GM18508 (cell line): Measurements from ENCODE around the gene B4GALNT4.
"Not testable (repeated sequence)": the region's sequence is repeated elsewhere in the genome, so short reads cannot be mapped to it uniquely, and the experiment has no call there.

ENCODE experiments used
- ATAC-seq: cut with Tn5 transposase; IDR thresholded peaks from one replicate; pipeline ENCODE4 v1.9.1; 2021; ENCODE audit warnings: moderate number of reproducible peaks; ENCODE audit not compliant: insufficient read depth, unreplicated experiment

Gene B4GALNT4

DNA sequence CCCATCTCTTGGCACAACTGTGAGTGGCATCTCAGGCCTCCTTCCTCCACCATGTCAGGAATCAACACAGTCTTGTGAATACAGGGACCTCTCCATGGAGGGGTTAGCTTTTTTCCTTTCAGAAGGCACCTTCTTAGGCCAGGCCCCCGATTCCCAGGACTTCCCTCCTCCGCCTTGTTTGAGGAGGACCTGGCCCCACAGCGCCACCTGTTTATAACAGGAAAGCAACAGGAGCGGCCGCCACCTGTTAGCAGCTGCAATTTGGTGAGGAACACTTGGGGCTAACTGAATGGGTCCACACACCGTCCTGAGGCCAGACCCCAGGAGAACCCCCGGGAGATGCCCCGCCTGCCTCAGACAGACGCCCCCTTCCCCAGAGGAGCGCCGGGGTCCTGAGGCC lies 20.9 kb downstream of the B4GALNT4 start:
- ATAC-seq: no peak

DNA sequence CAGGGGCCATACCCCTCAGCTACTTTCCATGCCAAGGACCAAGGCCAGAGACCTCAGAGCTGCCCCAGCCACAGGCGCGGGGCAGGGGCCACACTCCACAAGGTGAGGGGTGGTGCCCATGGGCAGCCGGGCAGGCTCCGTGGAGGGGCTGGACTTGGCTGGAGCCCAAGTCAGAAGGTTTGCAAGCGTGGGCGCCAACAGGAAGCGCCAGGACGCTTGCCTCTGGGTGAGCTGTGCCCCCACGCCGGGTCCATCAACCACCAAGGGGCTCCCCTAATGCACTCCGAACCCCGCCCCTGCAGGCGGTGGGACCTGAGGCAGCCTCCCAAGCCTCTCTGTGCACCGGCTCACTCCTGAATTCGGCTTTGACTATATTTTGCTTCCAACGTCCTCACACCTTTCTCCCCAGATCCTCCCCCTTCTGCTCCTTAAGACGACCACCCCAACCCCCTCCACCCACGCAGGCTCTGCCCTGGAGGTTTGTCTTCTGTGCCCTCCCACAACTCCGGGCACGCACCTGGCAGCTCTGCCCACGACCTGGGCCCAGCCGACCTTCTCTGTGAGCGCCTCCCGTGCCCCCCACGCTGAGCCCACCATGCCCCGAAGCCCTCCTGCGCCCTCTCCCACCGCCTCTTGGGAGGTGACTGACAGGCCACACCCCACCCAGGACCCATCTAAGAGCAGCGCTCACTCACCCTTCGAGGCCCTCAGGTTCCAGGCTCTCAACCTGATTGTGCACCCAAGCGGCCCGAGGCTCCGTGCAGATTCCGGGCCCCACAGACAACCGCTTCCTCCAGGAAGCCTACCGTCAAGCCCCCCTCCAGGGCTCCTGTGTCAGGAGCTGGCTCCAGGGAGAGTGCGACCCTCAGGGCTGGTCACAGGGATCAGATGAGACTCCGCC lies 22.1 kb downstream of the B4GALNT4 start:
- ATAC-seq: no peak

DNA sequence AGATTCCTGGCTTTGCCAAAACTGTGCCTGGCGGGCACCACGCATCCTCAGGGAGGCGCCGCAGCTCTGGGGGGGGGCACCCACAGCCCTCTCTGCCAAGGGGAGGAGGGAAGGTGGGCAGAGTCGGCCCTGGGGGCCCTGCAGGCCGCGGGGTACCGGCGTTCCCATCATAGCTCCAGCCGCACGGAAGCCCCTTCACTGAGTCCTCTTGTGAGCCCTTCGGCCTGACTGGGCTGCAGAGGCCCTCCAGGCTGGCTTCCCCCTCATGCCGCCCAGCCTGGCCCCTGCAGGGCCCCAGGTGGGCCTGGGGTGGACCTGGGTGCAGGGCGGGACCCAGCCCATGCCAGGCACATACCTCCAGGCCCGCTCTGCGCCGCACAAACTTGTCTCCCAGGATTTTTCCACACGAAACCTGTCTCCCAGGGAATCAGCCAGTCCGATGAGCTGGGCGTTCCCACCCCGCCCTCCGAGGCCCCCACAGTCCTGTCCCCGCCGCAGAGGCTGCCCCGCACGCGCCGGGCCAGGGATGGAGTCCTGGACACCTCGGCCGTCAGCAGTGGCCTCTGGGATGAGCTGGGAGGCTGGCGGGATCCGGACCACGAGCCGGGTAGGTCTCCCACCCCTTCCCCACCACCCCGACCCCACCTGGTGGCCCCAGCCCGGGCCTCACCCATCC lies 22.9 kb downstream of the B4GALNT4 start:
- ATAC-seq: no peak

DNA sequence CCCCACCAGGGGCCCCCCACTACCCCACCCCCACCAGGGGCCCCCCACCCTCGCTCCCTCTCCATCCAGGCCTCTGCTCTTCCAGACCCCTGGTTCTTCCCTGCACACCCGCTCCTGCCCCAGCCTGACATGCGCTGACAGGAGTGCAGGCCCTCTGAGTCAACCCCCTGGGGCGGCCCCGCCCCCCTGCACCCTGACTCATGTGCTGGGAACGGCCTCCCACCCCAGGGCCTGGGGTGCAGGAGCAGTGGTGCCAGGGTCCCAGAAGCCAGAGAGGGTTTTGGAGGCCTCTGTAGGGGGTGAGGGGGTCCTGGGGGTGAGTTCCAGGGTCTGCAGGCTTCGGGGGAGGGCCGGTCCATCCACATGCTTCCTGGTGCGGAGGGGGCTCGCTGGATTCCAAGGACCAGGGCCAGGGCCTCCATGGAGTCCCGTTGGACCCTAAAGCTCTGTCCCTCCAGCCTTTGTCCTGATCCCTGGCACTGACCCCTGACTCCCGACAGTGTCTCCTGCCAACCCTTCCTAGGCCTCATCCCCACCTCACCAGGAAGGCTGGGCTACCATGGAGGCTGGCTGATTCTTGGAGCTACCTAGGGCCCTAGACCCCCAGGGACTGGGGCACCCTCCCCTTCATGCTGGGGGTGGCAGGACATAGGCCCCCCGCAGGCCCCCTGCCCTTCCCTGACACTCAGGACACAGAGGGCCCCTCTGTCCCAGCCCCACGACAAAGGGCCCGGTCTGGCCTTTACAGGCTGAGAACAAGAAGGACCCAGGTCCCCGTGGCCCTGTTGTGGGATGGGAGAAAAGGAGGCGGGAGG lies 24.1 kb downstream of the B4GALNT4 start:
- ATAC-seq: no peak

DNA sequence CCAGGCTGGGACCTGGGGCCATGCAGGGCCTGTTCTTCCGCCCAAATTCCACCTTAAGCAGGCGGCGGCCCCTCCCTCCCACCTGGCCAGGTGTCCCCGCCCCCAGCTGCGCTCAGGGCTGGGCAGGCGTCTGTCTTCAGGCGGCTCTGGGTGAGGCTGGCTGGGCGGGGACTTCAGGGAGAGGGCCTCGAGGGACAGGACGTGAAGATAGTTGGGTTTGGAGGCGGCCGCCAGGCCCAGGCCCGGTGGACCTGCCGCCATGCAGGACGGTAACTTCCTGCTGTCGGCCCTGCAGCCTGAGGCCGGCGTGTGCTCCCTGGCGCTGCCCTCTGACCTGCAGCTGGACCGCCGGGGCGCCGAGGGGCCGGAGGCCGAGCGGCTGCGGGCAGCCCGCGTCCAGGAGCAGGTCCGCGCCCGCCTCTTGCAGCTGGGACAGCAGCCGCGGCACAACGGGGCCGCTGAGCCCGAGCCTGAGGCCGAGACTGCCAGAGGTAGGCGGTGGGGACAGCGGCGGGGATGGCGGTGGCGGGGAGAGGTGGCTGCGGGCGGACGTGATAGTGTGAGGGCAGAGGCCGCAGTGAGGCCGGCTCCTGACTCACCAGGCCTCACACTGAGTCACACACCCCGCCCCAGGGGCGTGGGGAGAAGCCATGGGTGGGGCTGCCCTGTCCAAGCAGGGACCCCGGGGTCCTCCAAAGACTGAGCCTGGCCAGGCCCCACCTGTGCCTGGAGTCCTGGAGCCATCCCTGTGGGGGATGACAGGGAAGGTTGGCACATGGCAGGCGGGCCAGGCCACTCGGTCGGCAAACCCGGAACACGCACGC lies 24.9 kb downstream of the B4GALNT4 start, which contains the start of gene PKP3:
TSS of gene PKP3 (plus strand) at position 176 of the 824 bp plus-strand sequence. CDS start at position 260, 84 bp downstream.
- ATAC-seq: no peak

DNA sequence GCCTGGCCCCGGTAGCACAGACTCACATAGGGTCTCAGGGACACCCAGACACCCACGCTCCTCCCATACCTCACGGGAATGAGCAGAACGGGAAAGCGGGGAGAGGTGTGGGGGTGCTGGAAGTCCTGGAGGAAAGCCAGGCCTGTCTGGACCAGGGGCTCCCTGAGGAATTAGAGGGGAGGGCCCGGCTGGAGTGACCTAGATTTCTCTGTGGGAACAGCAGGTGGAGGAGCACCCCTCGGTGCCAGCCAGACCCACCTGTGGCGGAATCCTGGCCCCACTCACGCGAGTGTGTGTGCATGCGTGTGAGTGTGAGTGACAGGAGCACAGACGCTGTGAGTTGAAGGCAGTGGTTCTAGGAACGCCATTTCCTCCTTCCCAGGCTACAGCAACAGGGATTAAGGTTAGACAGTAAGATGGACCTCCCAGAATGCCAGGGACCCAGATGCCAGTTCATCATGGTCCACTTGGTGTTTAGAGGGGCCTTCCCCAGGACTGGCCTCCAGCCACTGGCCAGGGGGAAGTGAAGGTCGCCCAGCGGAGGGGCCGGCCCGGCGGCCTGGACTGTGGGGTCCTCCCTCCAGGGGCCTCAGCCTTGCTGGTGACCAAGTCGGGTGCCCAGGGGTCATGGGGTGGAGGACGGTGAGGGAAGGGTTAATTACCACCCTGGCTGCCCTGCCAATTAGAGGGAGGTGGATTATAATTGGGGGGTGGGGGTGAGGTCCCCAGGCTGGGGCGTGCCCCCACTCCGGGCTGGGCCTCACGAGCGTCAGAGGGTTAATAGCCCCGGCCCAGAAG lies 25.8 kb downstream of the B4GALNT4 start:
- ATAC-seq: no peak

DNA sequence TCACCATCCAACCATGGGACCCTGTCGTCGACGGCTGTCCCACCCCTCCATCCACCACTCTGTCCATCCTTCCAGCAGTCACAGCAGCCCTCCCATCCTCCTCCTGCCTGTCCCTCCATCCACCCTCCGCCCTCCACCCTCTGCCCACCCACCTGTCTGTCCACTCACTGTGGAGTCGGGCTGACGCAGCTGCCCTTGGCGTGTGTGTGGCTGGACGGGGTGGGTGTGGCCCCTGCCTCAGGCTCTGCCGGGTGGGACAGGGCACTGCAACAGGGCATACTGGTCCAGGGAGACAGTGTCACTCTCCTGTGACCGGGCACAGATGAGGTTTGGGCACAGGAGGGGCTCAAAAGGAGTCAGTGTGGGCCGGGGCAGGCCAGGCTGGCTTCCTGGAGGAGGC lies 26.6 kb downstream of the B4GALNT4 start:
- ATAC-seq: no peak

DNA sequence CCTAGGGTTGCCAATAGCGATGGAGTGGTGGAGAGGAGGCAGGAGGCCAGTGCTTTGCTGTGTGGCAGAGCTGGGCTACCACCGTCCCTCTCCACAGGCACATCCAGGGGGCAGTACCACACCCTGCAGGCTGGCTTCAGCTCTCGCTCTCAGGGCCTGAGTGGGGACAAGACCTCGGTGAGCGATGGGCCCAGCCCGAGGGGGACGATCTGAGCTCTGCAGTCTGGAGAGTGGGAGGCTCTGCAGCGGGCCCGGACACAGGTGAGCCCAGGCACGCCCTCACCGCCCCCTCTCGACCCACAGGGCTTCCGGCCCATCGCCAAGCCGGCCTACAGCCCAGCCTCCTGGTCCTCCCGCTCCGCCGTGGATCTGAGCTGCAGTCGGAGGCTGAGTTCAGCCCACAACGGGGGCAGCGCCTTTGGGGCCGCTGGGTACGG lies 27.2 kb downstream of the B4GALNT4 start:
- ATAC-seq: no peak

DNA sequence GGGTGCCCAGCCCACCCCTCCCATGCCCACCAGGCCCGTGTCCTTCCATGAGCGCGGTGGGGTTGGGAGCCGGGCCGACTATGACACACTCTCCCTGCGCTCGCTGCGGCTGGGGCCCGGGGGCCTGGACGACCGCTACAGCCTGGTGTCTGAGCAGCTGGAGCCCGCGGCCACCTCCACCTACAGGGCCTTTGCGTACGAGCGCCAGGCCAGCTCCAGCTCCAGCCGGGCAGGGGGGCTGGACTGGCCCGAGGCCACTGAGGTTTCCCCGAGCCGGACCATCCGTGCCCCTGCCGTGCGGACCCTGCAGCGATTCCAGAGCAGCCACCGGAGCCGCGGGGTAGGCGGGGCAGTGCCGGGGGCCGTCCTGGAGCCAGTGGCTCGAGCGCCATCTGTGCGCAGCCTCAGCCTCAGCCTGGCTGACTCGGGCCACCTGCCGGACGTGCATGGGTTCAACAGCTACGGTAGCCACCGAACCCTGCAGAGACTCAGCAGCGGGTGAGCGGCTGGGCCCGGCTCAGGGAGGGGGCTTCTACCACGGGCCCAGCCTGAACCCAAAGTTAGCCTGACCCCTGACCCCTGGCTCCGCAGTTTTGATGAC lies 27.7 kb downstream of the B4GALNT4 start:
- no peak for ATAC-seq

DNA sequence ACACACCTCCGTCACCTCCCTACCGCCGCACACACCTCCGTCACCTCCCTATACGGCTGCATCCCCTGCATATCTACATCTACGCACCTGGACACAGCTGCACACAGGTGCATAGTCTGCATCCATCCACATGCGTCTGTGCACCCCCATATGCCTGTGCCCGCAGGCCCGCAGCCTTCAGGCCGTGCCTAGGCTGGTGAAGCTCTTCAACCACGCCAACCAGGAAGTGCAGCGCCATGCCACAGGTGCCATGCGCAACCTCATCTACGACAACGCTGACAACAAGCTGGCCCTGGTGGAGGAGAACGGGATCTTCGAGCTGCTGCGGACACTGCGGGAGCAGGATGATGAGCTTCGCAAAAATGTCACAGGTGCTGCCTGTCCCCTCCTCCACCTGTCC lies 29.5 kb downstream of the B4GALNT4 start:
- ATAC-seq: no peak

DNA sequence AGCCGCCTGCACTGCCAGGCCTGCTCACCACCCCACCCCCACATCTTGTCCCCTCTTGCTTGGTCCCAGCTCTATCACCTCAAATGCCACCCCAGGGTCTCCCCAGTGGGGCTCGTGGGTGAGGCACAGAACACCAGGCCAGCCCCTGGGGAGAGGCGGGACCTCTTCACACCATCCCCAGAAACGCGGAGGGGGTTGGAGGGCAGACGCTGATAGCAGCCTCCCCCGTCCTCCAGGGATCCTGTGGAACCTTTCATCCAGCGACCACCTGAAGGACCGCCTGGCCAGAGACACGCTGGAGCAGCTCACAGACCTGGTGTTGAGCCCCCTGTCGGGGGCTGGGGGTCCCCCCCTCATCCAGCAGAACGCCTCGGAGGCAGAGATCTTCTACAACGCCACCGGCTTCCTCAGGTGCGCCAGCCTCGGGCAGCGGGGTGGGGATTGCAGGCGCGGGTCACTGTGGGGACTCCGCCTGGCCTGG lies 30.5 kb downstream of the B4GALNT4 start:
- no peak for ATAC-seq

DNA sequence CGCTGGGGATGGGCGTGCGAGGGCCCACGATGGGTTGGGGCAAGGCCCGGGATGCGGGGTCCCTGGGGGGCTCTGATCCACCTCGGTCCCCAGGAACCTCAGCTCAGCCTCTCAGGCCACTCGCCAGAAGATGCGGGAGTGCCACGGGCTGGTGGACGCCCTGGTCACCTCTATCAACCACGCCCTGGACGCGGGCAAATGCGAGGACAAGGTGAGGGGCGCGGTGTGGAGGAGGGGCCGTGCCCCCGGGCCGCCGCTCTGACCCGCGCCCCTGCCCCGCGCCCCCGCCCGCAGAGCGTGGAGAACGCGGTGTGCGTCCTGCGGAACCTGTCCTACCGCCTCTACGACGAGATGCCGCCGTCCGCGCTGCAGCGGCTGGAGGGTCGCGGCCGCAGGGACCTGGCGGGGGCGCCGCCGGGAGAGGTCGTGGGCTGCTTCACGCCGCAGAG lies 31.0 kb downstream of the B4GALNT4 start:
- no peak for ATAC-seq

DNA sequence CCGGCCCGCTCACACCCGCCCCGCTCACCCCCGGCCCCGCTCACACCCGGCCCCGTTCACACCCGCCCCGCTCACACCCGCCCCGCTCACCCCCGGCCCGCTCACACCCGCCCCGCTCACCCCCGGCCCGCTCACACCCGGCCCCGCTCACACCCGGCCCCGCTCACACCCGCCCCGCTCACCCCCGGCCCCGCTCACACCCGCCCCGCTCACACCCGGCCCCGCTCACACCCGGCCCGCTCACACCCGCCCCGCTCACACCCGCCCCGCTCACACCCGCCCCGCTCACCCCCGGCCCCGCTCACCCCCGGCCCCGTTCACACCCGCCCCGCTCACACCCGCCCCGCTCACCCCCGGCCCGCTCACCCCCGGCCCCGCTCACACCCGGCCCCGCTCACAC lies 31.9 kb downstream of the B4GALNT4 start:
- not testable (repeated sequence) for ATAC-seq

DNA sequence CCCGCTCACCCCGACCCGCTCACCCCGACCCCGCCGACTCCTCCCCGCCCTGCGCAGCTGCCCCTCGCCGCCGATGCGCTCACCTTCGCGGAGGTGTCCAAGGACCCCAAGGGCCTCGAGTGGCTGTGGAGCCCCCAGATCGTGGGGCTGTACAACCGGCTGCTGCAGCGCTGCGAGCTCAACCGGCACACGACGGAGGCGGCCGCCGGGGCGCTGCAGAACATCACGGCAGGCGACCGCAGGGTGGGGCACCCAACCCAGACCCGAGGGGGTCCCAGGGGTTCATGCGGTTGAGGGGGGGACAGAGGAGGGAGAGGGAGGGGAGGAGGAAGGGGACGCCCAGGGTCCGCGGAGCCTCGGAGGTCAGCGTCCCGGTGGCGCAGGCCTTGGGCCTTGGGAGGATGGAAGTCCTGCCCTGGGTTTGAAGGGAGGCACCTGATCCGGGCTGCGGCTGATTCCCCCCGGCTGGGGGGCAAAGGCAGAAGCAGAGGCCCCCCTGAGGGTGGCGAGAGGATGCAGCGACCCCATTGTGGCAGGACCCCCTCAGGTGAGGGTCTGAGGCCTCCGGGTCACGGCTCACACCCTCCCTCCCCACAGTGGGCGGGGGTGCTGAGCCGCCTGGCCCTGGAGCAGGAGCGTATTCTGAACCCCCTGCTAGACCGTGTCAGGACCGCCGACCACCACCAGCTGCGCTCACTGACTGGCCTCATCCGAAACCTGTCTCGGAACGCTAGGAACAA lies 33.9 kb downstream of the B4GALNT4 start:
- ATAC-seq: no peak

DNA sequence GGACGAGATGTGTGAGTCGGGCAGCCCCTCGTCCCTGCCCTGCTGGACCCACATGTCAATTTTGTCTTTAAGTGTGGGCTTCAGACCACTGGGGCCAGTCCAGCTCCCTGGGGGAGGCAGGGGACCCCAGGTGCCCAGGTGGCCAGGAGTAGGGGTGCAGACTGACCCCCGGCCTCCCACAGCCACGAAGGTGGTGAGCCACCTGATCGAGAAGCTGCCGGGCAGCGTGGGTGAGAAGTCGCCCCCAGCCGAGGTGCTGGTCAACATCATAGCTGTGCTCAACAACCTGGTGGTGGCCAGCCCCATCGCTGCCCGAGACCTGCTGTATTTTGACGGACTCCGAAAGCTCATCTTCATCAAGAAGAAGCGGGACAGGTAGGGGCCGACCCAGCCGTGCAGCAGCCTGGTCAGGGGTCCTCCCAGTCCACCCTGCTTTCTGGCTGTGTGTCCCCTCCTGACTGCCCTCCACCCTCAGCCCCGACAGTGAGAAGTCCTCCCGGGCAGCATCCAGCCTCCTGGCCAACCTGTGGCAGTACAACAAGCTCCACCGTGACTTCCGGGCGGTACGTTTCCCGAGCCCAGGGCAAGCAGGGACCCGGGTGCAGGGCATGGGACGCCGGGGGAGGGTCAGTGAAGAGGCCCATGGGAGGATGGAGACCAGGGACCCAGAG lies 34.6 kb downstream of the B4GALNT4 start:
- no peak for ATAC-seq

DNA sequence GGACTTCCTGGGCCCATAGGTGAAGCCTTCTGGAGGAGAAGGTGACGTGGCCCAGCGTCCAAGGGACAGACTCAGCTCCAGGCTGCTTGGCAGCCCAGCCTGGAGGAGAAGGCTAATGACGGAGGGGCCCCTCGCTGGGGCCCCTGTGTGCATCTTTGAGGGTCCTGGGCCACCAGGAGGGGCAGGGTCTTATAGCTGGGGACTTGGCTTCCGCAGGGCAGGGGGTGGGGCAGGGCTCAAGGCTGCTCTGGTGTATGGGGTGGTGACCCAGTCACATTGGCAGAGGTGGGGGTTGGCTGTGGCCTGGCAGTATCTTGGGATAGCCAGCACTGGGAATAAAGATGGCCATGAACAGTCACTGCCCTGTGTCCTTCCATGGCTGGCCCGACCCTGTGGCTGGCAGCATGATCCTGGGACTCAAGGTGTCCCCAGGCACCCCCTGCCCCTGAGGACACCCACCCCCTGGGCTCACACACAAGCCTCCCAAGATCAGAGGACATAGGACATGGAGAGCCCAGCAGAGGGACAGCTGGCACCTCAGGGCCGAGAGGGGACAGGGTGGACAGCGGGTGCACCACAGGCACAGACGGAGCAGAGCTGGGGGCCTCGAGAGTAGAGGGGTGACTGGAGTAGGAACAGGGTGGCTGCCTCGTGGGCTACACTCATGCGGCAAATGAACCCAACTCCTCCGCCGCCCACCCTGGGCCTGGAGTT lies 35.4 kb downstream of the B4GALNT4 start:
- no peak for ATAC-seq
